ENCODE measurements around the gene CDH4.
"Not testable (repeated sequence)": the region's sequence is repeated elsewhere in the genome, so short reads cannot be mapped to it uniquely, and the experiment has no call there.

Gene CDH4

GRCh38 chr20:61937963-61938838 lies 686.1 kb downstream of the CDH4 start:
- no peak for DNase-seq (ENCODE audit: low read depth, low spot score)

GRCh38 chr20:61938839-61939690 lies 687.0 kb downstream of the CDH4 start:
- no peak for DNase-seq (ENCODE audit: low read depth, low spot score)

- DNase-seq (ENCODE audit: low read depth, low spot score): no peak
Observed at GRCh38 chr20:61939691-61940360, 687.8 kb downstream of the CDH4 start.

- DNase-seq (ENCODE audit: low read depth, low spot score): no peak
Observed at GRCh38 chr20:61940491-61940890, 688.4 kb downstream of the CDH4 start.

- DNase-seq (ENCODE audit: low read depth, low spot score): no peak
Observed at GRCh38 chr20:61940976-61941720, 689.1 kb downstream of the CDH4 start.

- DNase-seq (ENCODE audit: low read depth, low spot score): no peak
Observed at GRCh38 chr20:61941721-61942405, 689.8 kb downstream of the CDH4 start.

- no peak for DNase-seq (ENCODE audit: low read depth, low spot score)
Observed at GRCh38 chr20:61942526-61942925, 690.5 kb downstream of the CDH4 start.

- DNase-seq (ENCODE audit: low read depth, low spot score): not testable (repeated sequence)
Observed at GRCh38 chr20:61944967-61945366, 692.9 kb downstream of the CDH4 start.

GRCh38 chr20:61945495-61945894 lies 693.4 kb downstream of the CDH4 start:
- not testable (repeated sequence) for DNase-seq (ENCODE audit: low read depth, low spot score)

- not testable (repeated sequence) for DNase-seq (ENCODE audit: low read depth, low spot score)
Observed at GRCh38 chr20:61948056-61948455, 696.0 kb downstream of the CDH4 start.

GRCh38 chr20:61948586-61949362 lies 696.7 kb downstream of the CDH4 start:
- DNase-seq (ENCODE audit: low read depth, low spot score): no peak

GRCh38 chr20:61949363-61949713 lies 697.3 kb downstream of the CDH4 start:
- no peak for DNase-seq (ENCODE audit: low read depth, low spot score)

- DNase-seq (ENCODE audit: low read depth, low spot score): no peak
Observed at GRCh38 chr20:61949714-61950640, 697.9 kb downstream of the CDH4 start.

GRCh38 chr20:61950641-61951071 lies 698.6 kb downstream of the CDH4 start:
- DNase-seq (ENCODE audit: low read depth, low spot score): no peak

- no peak for DNase-seq (ENCODE audit: low read depth, low spot score)
Observed at GRCh38 chr20:61951695-61952533, 699.9 kb downstream of the CDH4 start.

- no peak for DNase-seq (ENCODE audit: low read depth, low spot score)
Observed at GRCh38 chr20:61953037-61954021, 701.3 kb downstream of the CDH4 start.
